Astrocyte (in vitro differentiated cells and primary cell): ENCODE data around the gene NDUFB7.

ENCODE experiments used
- CTCF ChIP-seq: IDR thresholded peaks from 2 replicates; pipeline ENCODE4 v1.5.1; 2011; ENCODE audit warnings: low read depth, mild to moderate bottlenecking, inconsistent platforms, low read length, moderate library complexity; ENCODE audit not compliant: insufficient read depth
- EZH2 ChIP-seq: IDR thresholded peaks from 2 replicates; pipeline ENCODE4 v1.6.1; 2012; ENCODE audit warnings: mild to moderate bottlenecking, low read length, inconsistent platforms; ENCODE audit not compliant: insufficient read depth

- TF ChIP-seq CTCF (no peak), EZH2 (no peak)
These were observed 5.4 kb upstream of the NDUFB7 start for GRCh38 chr19:14577264-14577663.
